HCT116 (cell line): ENCODE data around the gene CUBN. TPM values are rescaled to one million over a fixed set of nuclear protein-coding genes. Genes with fewer than 3 reads are reported as not detected.

Source experiments
- ATAC-seq: fragments of 200-7000 bp; cut with Tn5 transposase; 2 replicates; pipeline ENCODE4 v1.9.1; 2020; ENCODE audit warnings: mild to moderate bottlenecking, moderate library complexity
- BruUV-seq: library from RNA; stranded (reverse); fragments of 400-500 nt; replicated peaks from 2 replicates; lab custom pipeline; 2021; lab: Mats Ljungman, UMichigan
- CTCF ChIA-PET: fragments of 300-600 bp; sonication (Branson Sonifier 250); formaldehyde crosslinking; loops from one replicate; lab custom pipeline; 2021; ENCODE audit warnings: antibody characterized with exemption; lab: Charles Lee
- POLR2A ChIA-PET: fragments of 300-600, 350-600 bp; sonication (Branson Sonifier 250); formaldehyde crosslinking; loops from one replicate; lab custom pipeline; 2021; ENCODE audit warnings: antibody characterized with exemption; lab: Charles Lee
- RAD21 ChIA-PET, 2 experiments: fragments of 300-600 bp; sonication (Branson Sonifier 250); formaldehyde crosslinking; loops; one replicate each; lab custom pipeline; 2023; ENCODE audit warnings: low total read pairs in 2 of 2; ENCODE audit not compliant: uncharacterized antibody in 2 of 2, unreplicated experiment in 2 of 2, low non-redundant PET in 1 of 2; lab: Charles Lee
- DNase-seq: peaks from one replicate; pipeline ENCODE4 v3.0.0-alpha.2; 2010; ENCODE audit warnings: low read depth, low spot score
- H2AFZ ChIP-seq: fragments of 200-600 bp; shearing (Covaris generic), sonication (generic); 2 replicates; pipeline ENCODE4 v1.6.1; 2017; ENCODE audit warnings: low read depth, mixed run types, mixed read lengths, antibody characterized with exemption, low read length; ENCODE audit not compliant: poor library complexity, severe bottlenecking
- H3K27ac ChIP-seq: 2 replicates; pipeline ENCODE4 v1.5.1; 2012; ENCODE audit warnings: low read depth, low read length
- H3K27me3 ChIP-seq: fragments of 200-600 bp; sonication (generic); 2 replicates; pipeline ENCODE4 v1.6.1; 2016; ENCODE audit warnings: mixed run types, low read length, mixed read lengths; ENCODE audit not compliant: insufficient read depth
- H3K36me3 ChIP-seq, 2 experiments: fragments of 200-500 bp in 1 of 2; fragments of 200-600 bp in 1 of 2; sonication (Bioruptor generic) in 1 of 2; sonication (generic) in 1 of 2; 2 replicates each; pipeline versions ENCODE4 v1.5.1 to v1.6.1; 2014 to 2016; ENCODE audit warnings: low read length in 2 of 2, inconsistent platforms in 1 of 2, mixed read lengths in 1 of 2, mixed run types in 1 of 2; ENCODE audit not compliant: insufficient read depth in 2 of 2, control insufficient read depth in 1 of 2
- H3K4me1 ChIP-seq, 2 experiments: fragments of 200-600 bp in 1 of 2; sonication (generic) in 1 of 2; 2 replicates each; pipeline versions ENCODE4 v1.5.1 to v1.6.1; 2012 to 2017; ENCODE audit warnings: low read length in 2 of 2, inconsistent platforms in 1 of 2, mild to moderate bottlenecking in 1 of 2, mixed read lengths in 1 of 2, mixed run types in 1 of 2, moderate library complexity in 1 of 2; ENCODE audit not compliant: insufficient read depth in 2 of 2, control insufficient read depth in 1 of 2
- H3K4me2 ChIP-seq: fragments of 200-600 bp; sonication (generic); 2 replicates; pipeline ENCODE4 v1.6.1; 2017; ENCODE audit warnings: mixed run types, low read length, mixed read lengths
- H3K4me3 ChIP-seq, 2 experiments: fragments of 200-600 bp in 1 of 2; sonication (generic) in 1 of 2; replicated peaks in 1 of 2; 2 replicates each; pipeline ENCODE4 v1.5.1; 2011 to 2016; ENCODE audit warnings: low read length in 2 of 2, control low read depth in 1 of 2, low read depth in 1 of 2, mild to moderate bottlenecking in 1 of 2, mixed read lengths in 1 of 2, mixed run types in 1 of 2
- H3K79me2 ChIP-seq: fragments of 200-600 bp; sonication (generic); 2 replicates; pipeline ENCODE4 v1.6.1; 2017; ENCODE audit warnings: mild to moderate bottlenecking, mixed run types, low read length, moderate library complexity, mixed read lengths; ENCODE audit not compliant: insufficient read depth
- H3K9ac ChIP-seq: fragments of 200-600 bp; sonication (generic); 2 replicates; pipeline ENCODE4 v1.6.1; 2016; ENCODE audit warnings: low read length, mixed read lengths
- H3K9me2 ChIP-seq: fragments of 200-600 bp; sonication (generic), shearing (Covaris generic); 2 replicates; pipeline ENCODE4 v1.6.1; 2017; ENCODE audit warnings: mixed run types, mild to moderate bottlenecking, moderate library complexity; ENCODE audit not compliant: insufficient read depth
- H3K9me3 ChIP-seq, 2 experiments: fragments of 200-500 bp in 1 of 2; fragments of 200-600 bp in 1 of 2; sonication (Bioruptor generic) in 1 of 2; sonication (generic) in 1 of 2; 2 replicates each; pipeline ENCODE4 v1.6.1; 2014 to 2017; ENCODE audit warnings: low read length in 2 of 2, mixed read lengths in 2 of 2, inconsistent platforms in 1 of 2, low read depth in 1 of 2, mild to moderate bottlenecking in 1 of 2, mixed run types in 1 of 2, moderate library complexity in 1 of 2; ENCODE audit not compliant: control insufficient read depth in 1 of 2, insufficient read depth in 1 of 2
- H4K20me1 ChIP-seq: fragments of 200-600 bp; sonication (generic), shearing (Covaris generic); 2 replicates; pipeline ENCODE4 v1.6.1; 2017; ENCODE audit warnings: mixed run types, mild to moderate bottlenecking, moderate library complexity; ENCODE audit not compliant: insufficient read depth
- CBX3 ChIP-seq: IDR thresholded peaks from 2 replicates; pipeline ENCODE4 v1.6.1; 2012; ENCODE audit warnings: low read depth
- CEBPB ChIP-seq: IDR thresholded peaks from 2 replicates; pipeline ENCODE4 v1.6.1; 2012; ENCODE audit warnings: low read depth
- EZH2 ChIP-seq: fragments of 200-600 bp; sonication (generic); IDR thresholded peaks from 2 replicates; pipeline ENCODE4 v1.6.1; 2017; ENCODE audit warnings: antibody characterized with exemption, mixed run types
- FOSL1 ChIP-seq: IDR thresholded peaks from 2 replicates; pipeline ENCODE4 v1.6.1; 2012; ENCODE audit warnings: low read depth
- POLR2AphosphoS5 ChIP-seq: IDR thresholded peaks from 2 replicates; pipeline ENCODE4 v1.6.1; 2011; ENCODE audit warnings: mild to moderate bottlenecking, low read depth, low read length, moderate library complexity
- REST ChIP-seq: IDR thresholded peaks from 2 replicates; pipeline ENCODE4 v1.6.1; 2012; ENCODE audit warnings: low read depth
- SIN3A ChIP-seq: IDR thresholded peaks from 2 replicates; pipeline ENCODE4 v1.6.1; 2012; ENCODE audit warnings: low read depth
- SRF ChIP-seq: IDR thresholded peaks from 2 replicates; pipeline ENCODE4 v1.6.1; 2012; ENCODE audit warnings: low read depth
- ZFX ChIP-seq: fragments of 450-650 bp; IDR thresholded peaks from 2 replicates; pipeline ENCODE4 v1.6.1; 2017
- ZNF274 ChIP-seq: fragments of 200-500 bp; sonication (Bioruptor generic); IDR thresholded peaks from 2 replicates; pipeline ENCODE4 v1.6.1; 2014; ENCODE audit warnings: mild to moderate bottlenecking, low read depth, low read length, inconsistent platforms
- intact Hi-C: fragments of 100-400 bp; cut with micrococcal nuclease; formaldehyde crosslinking; loops from 2 replicates; pipeline ENCODE4 v1.10.0; 2022
- total RNA-seq: library from RNA; stranded (reverse); gene quantifications from one replicate; pipeline ENCODE4 v1.2.1, GENCODE V29; 2021; ENCODE audit not compliant: unreplicated experiment
- TF ChIP-seq, protein P1 (sequence below), 3 experiments: fragments of 200-600 bp in 1 of 3; sonication (generic) in 1 of 3; IDR thresholded peaks in 2 of 3; conservative IDR thresholded peaks in 1 of 3; 2 replicates each; pipeline ENCODE4 v1.5.1; 2012 to 2017; ENCODE audit warnings: low read depth in 2 of 3, low read length in 2 of 3, antibody characterized with exemption in 1 of 3, borderline replicate concordance in 1 of 3, control low read depth in 1 of 3, mild to moderate bottlenecking in 1 of 3, mixed read lengths in 1 of 3, mixed run types in 1 of 3, moderate library complexity in 1 of 3; ENCODE audit not compliant: insufficient read depth in 1 of 3

Gene CUBN
- total RNA-seq, 1 experiment from 2014 or later, result 1.2 TPM

- no peak for DNase-seq
- TF ChIP-seq EZH2 (no peak), SRF (no peak), ZFX (no peak)
- RAD21 ChIA-PET, result no interaction called here
- BruUV-seq, result no TSS peak
- Histone ChIP-seq H4K20me1 (no peaks in the 10 kb centered on the region), H3K27ac (no peak overlapping the region), H3K4me3 (no peak overlapping the region), H3K36me3 (no peaks in the 10 kb centered on the region), H3K4me2 (no peak overlapping the region), H3K9me3 (no peaks in the 10 kb centered on the region), H3K4me1 (no peaks in the 10 kb centered on the region), H3K9ac (no peak overlapping the region), H3K79me2 (no peaks in the 10 kb centered on the region), H2AFZ (no peak overlapping the region), H3K9me2 (no peaks in the 10 kb centered on the region), H3K27me3 (no peaks in the 10 kb centered on the region)
- CTCF ChIA-PET, result no interaction called here
- POLR2A ChIA-PET, result no interaction called here
- ATAC-seq, result no peak
- intact Hi-C loops, result no loop called here
Measured at GRCh38 chr10:17049195-17049594, 80.4 kb downstream of the CUBN start.

GRCh38 chr10:17047908-17048307 lies 81.7 kb downstream of the CUBN start:
- H3K27me3 ChIP-seq, result no peaks in the 10 kb centered on the region
- no peaks in the 10 kb centered on the region for H3K4me1 ChIP-seq
- RAD21 ChIA-PET, result no interaction called here
- no peaks in the 10 kb centered on the region for H3K9me3 ChIP-seq
- no peak overlapping the region for H3K4me3 ChIP-seq
- ATAC-seq, result no peak
- intact Hi-C loops, result no loop called here
- H3K9me2 ChIP-seq, result no peaks in the 10 kb centered on the region
- POLR2A ChIA-PET, result no interaction called here
- BruUV-seq, result no TSS peak
- TF ChIP-seq REST (no peak), SIN3A (no peak), ZFX (no peak), CEBPB (no peak), POLR2AphosphoS5 (no peak), FOSL1 (no peak), CBX3 (no peak), ZNF274 (no peak)
- TF ChIP-seq, protein P1, sequence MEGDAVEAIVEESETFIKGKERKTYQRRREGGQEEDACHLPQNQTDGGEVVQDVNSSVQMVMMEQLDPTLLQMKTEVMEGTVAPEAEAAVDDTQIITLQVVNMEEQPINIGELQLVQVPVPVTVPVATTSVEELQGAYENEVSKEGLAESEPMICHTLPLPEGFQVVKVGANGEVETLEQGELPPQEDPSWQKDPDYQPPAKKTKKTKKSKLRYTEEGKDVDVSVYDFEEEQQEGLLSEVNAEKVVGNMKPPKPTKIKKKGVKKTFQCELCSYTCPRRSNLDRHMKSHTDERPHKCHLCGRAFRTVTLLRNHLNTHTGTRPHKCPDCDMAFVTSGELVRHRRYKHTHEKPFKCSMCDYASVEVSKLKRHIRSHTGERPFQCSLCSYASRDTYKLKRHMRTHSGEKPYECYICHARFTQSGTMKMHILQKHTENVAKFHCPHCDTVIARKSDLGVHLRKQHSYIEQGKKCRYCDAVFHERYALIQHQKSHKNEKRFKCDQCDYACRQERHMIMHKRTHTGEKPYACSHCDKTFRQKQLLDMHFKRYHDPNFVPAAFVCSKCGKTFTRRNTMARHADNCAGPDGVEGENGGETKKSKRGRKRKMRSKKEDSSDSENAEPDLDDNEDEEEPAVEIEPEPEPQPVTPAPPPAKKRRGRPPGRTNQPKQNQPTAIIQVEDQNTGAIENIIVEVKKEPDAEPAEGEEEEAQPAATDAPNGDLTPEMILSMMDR (IDR thresholded peaks at IDR 0.05 in 2 of 3, conservative IDR thresholded peaks at IDR 0.05 in 1 of 3; ENCODE audit: borderline replicate concordance in 1 of 3, insufficient read depth in 1 of 3, low read depth in 2 of 3, low read length in 2 of 3), result no peak
- TF ChIP-seq, all 23 proteins: peak for 0
- Histone ChIP-seq H3K4me2 (no peak overlapping the region), H3K79me2 (no peaks in the 10 kb centered on the region), H3K27ac (no peak overlapping the region), H3K9ac (no peak overlapping the region), H3K36me3 (no peaks in the 10 kb centered on the region), H2AFZ (no peak overlapping the region), H4K20me1 (no peaks in the 10 kb centered on the region)
- no peak for DNase-seq
- CTCF ChIA-PET, result no interaction called here
